ENCODE results near the gene LY6G6F. TPM values are rescaled to one million over a fixed set of nuclear protein-coding genes. Genes with fewer than 3 reads are reported as not detected.

The LY6G6F gene, protein sequence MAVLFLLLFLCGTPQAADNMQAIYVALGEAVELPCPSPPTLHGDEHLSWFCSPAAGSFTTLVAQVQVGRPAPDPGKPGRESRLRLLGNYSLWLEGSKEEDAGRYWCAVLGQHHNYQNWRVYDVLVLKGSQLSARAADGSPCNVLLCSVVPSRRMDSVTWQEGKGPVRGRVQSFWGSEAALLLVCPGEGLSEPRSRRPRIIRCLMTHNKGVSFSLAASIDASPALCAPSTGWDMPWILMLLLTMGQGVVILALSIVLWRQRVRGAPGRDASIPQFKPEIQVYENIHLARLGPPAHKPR
- not detected in 2 replicates for total RNA-seq

DNA sequence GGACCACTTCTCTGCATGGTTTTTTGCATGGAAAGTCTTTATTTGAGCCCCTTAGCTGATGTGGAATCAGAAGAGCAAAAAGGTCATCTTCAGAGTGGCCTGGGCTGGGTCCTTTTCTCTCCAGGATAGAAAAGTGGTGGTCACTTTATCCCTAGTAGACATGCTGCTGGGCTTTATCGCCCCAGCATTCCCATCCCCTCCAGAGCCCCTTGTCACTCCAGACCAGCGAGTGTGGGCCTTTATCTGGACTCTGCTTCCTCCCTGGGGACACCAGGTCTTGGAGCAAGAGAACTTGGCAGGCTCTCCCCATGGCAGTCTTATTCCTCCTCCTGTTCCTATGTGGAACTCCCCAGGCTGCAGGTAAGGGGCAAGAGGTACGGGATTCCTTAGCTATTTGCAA lies at the start of gene LY6G6F:
Gene LY6G6F, plus strand, starts transcription at position 268 of the 400 bp plus-strand sequence. Its CDS starts 41 bp downstream, at position 309.

DNA sequence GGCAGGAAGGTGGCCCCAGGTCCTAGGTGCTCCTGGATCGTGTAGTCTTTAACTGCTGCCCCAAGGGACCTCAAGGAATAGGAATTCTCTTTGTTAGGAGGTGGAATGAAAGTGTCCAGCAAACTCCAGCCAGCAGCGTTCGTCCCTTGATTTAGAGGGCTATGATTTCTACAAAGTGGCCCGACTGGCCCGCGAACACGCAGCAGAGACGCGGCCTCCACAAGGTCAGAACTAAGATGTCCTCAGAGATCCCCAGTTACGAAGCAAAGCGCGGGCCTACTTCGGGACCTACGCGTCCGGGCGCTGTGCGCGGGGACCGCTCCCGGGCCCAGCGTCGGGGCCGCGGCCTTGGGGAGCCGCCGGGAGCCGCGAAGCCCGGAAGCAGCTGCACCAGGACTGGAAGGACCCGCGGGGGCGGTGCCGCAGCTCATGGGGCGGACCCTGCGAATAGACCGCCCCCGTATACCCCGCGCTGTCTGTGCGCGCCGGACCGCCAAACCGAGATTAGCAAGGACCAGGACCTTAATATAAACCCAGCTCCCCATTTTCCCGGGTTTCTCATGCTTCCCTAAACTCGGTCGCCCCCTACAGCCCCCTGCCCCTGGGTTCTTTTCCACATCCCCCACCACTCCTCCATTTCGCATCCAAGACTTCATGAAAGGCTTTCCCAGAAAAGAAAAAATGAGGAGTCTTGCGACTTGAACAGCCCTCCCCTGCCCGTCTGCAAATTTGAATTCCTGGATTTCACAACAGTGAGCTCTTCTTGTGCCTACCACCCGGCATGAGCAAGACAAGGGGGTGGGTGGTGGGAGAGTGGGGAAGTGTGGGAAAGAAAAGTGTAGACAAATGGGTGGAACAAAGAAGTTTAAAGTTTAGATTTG lies 46.0 kb upstream of the LY6G6F start, which contains the start of gene C6orf47:
Gene C6orf47, minus strand, starts transcription at position 398 of the 881 bp plus-strand sequence. CDS start 831 bp downstream, outside the sequence.

DNA sequence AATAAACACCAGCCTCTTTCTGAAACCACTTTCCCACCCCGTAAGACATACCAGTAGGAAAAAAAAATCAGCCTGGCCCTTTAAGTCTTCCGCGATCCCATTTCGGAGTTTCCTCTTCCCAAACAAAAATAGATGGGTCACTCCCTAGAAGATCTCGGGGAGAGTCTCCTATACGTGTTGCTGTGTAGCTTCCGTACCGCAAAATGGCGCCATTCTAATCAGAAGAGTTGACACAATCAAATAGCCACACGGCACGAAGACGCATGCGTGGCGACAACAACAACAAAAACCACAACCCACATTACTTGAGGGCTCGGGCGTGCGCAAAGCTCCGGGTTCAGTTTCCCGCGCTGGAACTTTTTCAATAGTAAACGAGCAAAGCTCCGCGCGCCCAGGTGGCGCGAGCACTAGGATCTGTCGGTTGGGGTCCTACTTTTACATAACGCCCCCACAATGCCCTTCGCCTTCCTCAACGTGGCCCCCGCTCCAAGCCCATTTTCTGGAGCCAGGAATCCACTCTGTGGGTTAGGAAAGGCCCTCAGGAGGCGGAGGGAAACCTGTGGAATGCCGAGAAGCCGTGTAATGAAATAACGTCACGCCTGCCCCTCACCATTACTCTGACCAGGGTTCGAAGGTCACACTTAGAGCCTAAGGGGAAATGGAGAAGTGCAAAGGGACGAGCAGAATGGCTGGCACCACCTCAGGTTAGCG lies 41.7 kb upstream of the LY6G6F start, which contains the start of gene GPANK1:
Gene GPANK1, minus strand, starts transcription at position 208 of the 711 bp plus-strand sequence. CDS start 519 bp downstream, outside the sequence.

DNA sequence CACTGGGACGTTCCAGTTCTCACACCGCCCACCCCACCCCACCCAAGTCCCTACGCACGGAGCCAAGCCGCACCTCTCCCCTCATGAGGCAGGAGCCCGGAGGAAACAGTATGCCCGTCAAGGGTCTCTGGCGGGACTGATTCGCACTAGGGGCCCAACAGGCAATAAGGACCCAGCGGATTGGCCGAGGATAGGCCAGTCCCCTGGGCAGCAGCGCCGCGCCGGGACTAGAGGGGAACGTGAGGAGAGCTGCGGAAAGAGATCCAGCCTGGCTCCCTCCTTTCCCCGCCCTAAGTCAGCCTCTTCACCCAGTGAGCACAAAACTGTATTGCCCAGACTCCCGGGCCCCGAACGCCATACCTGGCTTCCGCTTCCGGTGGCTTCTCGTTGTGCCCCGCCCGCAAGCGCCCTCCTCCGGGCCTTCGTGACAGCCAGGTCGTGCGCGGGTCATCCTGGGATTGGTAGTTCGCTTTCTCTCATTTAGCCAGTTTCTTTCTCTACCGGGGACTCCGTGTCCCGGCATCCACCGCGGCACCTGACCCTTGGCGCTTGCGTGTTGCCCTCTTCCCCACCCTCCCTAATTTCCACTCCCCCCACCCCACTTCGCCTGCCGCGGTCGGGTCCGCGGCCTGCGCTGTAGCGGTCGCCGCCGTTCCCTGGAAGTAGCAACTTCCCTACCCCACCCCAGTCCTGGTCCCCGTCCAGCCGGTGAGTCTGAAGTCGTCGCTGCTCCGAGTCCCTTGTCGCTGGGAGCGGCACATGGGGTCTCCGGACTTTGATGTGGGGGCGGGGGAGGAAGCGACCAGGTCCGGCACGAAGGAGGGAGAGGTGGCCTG lies 40.9 kb upstream of the LY6G6F start, which contains the start of gene CSNK2B:
Gene CSNK2B, plus strand, starts transcription at position 580 of the 836 bp plus-strand sequence. CDS start 752 bp downstream, outside the sequence.

DNA sequence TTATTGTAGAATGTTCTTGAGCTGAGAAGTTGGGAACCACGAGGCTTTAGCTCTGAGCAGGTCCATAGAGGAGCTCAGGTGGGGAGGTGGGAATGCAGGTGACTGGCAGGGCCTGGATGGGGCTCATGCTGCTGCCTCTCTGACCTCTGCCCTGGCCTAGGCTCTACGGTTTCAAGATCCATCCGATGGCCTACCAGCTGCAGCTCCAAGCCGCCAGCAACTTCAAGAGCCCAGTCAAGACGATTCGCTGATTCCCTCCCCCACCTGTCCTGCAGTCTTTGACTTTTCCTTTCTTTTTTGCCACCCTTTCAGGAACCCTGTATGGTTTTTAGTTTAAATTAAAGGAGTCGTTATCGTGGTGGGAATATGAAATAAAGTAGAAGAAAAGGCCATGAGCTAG lies 37.0 kb upstream of the LY6G6F start, which contains the start of gene LY6G5B:
Gene LY6G5B, plus strand, starts transcription at position 301 of the 400 bp plus-strand sequence. CDS start 975 bp downstream, outside the sequence.

DNA sequence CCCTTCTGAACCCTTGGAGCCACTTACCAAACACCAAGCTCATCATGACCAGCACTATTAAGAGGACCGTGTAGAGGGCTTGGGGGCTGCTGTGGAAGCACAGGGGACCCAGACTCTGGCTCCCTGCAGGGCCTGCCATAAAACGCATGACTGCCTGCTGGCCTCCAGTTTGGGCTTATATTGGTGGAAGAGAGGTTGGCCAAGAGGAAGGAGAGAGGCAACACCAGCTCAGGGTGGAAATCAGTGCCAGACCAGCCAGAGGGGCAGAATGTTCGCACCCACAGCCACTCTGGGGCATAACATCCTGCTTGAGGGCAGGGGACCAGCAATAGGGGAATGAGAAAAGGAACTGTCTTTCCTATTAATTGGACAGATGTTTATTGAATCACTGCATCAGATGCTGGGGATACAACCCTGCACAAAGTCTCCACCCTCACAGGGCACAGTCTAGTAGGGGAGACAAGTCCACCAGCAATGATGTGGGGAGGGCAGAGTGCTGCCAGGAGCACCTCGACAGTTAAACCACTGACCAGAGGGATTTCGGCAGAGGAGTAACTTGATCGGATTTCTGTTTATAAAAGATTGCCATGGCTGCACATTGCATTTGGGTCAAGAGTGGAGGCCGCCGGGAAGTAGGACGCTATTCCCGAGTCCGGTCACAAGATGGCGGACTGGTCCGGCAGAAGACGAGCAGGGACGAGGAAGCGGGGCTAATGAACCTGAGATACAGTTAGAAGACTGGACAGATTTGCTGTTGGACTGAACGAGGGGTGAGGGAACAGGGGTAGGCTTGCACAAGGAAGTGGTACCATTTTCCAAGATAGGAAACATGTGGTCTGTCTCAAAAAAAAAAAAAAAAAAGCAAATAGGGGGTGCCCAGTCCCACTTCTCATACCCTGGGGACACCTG lies 26.2 kb upstream of the LY6G6F start, which contains the start of gene LY6G5C:
Gene LY6G5C, minus strand, starts transcription at position 842 of the 909 bp plus-strand sequence. Its CDS starts 694 bp downstream, at position 148.

DNA sequence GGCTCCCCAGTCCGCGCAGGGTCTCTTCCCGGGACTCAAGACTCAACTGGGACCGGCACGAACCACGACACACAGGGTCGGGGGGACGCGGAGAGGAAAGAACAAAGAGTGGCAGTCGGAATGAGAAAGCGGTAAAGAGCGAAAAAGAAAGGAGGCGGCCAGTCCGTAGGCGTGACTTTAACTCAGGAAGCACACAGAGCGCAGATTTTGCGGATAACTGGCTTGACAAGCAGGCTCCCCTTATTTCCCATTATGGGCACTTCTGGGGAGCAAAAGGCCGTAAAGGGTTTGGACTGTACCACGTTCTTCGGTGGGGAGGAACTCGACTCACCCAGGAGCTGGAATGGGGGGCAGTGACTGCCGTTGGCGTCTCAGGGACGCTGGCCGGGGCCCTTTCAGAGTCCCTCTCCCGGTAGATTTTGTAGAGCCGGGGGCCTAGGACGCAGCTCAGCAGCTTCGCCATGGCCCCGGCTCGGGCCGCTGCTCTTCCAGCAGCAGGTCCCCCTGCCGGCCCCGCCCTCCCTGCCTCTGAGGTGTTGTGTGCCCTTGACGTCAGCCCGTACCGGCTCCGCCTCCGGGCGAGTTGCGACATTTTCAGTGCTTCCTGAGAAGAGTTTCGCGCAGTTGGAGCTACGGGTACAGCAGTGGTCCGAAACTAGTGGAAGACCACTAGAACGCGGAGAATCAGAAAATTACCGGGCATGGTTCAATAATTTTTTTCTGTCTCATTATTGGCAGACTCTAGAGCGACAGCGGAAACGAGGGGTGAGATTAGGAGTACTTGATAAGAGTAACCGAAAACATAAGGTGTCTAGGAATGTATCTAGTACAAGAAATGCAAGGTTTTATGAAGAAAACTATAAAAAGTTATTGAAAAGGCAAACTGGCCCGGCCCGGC lies 3.6 kb upstream of the LY6G6F start, which contains the start of gene ABHD16A:
Gene ABHD16A, minus strand, starts transcription at position 506 of the 898 bp plus-strand sequence. Its CDS starts 43 bp downstream, at position 463.

DNA sequence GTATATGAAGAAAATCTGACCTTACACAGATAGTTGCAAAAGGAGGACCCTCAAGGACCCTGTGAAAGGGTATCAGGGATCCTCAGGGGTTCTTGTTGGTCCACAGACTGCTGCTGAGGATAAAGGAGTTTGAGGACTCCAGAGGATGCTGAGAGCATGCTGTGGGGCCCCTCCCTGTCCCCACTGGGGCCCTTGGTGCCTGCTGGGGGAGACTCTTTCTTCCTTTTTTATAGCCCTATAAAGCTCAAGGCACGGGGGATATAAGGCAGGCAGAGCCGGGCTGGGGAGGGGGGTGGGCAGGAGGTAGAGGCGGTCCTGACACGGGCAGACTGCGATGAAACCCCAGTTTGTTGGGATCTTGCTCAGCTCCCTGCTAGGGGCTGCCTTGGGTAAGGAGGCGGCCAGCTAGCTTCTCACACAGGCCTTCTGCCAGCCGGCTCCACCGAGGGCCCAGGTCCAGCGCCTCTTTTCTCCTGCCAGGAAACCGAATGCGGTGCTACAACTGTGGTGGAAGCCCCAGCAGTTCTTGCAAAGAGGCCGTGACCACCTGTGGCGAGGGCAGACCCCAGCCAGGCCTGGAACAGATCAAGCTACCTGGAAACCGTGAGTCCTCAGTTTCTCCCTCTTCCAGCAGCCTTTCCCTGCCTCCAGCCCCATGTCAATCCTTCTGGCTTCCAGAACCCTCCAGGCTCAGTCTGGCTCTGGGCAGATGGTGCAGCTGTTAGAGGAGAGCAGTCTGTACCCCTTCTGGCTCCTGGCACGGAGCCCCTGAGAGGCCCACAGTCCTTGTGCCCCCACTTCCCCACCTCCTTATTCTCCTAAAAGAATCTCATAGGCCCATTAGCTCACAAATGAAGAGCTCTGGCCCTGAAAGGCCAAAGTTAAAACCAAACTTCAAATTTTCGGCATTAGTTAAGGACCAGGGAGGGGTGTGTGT lies 8.6 kb downstream of the LY6G6F start, which contains the start of gene LY6G6D:
Gene LY6G6D, plus strand, starts transcription at position 327 of the 937 bp plus-strand sequence. Its CDS starts 8 bp downstream, at position 335.

DNA sequence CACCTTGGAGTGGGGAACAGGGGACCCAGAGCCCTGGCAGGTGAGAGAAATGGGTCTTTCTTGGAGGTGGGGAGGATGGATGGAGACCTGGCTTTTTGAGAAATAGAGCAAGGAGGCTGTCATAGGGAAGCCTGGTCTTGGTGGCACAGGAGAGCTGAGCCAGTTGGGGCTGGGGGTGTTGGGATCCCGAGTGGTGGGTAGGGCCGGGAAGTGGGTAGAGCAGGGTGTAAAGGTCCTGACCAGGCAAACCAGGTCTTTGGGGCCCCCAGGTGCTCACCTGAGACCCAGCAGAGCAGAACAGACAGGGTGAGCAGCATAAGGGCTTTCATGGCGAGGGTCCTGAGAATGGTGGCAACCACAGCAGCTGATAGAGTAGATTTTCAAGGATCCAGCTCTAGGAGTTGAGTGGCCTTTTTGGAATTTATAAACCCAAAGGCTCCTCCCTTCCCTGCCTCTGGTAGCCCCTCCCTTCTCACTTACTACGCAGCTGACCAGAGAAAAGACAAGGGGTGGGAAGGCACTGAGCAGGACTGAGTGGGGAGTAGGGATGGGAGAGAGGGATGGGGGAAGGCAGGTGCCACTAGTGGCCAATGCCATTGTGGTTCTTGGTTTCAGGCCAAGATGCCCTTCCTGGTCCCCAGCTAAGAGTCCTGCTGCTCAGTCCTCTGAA lies 14.8 kb downstream of the LY6G6F start, which contains the start of gene LY6G6C:
Gene LY6G6C, minus strand, starts transcription at position 396 of the 670 bp plus-strand sequence. Its CDS starts 67 bp downstream, at position 329.

DNA sequence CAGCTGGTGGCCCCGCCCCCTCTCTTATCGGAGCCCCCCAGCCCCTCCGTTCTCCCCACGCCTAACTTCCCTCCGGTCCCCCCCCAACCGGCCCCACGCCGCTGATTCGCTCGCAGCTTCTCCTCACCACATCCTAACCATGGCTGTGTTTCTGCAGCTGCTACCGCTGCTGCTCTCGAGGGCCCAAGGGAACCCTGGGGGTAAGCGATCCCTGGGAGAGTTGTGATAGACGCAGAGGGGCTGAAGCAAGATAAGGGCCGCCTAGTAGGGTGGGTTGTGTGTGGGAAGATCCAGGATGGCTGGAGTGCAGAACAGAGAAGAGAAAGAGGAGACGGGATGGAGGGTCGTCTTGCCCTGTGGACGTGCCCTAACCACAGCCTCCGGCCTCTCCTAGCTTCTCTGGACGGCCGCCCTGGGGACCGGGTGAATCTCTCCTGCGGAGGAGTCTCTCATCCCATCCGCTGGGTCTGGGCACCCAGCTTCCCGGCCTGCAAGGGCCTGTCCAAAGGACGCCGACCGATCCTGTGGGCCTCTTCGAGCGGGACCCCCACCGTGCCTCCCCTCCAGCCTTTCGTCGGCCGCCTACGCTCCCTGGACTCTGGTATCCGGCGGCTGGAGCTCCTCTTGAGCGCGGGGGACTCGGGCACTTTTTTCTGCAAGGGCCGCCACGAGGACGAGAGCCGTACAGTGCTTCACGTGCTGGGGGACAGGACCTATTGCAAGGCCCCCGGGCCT lies 16.7 kb downstream of the LY6G6F start, which contains the start of gene MPIG6B:
Gene MPIG6B, plus strand, starts transcription at position 129 of the 735 bp plus-strand sequence. Its CDS starts 11 bp downstream, at position 140.

DNA sequence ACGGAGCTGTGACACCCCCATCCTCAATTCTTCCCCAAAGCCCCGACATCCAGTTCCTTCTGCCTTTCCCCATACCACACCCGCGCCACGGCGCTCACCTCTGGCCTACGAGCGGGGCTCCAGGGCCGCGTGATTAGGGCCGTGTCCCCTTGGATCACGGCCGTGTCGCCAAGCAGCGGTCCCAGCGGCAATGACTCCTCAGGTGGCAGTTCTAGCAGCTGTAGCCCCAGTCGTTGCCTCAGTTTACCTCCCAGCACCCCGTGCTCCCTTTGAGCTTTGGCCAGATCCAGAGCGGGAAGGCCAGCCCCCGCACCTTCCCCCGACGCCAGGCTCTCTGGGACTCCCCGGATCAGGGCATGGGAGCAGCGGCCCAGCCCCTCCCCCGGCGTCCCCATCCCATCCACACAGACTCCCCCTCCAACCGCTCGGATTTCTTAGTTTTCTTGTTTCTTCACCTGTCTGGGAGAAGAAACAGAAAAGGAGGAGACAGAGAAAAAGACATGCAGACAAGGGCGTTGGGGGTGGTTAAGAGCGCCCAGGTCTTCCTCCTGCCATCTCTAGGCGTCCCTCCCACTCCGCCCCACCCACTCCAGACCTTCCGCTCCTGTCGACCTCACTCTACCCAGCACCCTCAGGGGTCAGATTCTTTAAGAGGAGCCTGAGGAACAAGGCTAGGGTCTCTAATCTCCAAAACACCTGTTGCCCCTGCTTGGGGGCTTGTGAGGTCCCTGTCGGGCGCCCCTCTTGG lies 22.3 kb downstream of the LY6G6F start, which contains the start of gene DDAH2:
Gene DDAH2, minus strand, starts transcription at position 533 of the 748 bp plus-strand sequence. Its CDS starts 138 bp downstream, at position 395.

DNA sequence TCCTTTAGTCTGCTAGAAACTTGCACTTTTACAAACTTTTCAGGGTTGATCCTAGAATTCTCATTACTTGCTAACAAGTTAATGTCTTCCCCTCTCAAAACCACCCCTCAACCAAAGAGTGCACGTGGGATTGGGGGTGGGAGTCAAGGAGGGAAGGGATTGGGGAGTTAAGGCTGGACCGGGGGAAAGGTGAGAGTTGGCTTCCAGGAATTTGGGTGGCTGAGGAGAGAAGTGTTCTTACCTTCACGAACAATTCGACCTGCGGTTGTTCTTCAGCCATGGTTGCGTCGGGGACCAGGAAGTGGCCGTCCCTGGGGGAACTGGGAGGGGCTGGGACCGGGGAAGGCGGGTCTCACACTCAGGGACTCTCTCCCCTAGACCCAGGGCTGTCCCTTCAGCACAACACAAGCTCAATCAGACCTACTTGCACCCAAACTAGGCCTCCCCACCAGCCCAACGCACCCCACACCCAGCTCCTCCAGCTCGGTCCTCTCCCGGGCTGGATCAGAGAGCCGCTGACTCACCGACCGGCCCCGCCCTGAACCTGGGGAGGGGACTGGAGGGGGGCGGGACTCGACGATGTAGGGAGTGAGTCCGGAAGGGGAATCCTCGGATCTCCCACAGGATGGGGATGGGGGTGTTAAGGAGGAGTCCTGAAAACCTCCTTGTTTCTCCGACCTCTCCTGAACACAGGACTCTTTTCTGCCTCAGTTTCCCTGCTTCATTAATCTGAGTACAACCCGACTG lies 29.5 kb downstream of the LY6G6F start, which contains the start of gene CLIC1:
Gene CLIC1, minus strand, starts transcription at position 510 of the 747 bp plus-strand sequence. Its CDS starts 230 bp downstream, at position 280.

DNA sequence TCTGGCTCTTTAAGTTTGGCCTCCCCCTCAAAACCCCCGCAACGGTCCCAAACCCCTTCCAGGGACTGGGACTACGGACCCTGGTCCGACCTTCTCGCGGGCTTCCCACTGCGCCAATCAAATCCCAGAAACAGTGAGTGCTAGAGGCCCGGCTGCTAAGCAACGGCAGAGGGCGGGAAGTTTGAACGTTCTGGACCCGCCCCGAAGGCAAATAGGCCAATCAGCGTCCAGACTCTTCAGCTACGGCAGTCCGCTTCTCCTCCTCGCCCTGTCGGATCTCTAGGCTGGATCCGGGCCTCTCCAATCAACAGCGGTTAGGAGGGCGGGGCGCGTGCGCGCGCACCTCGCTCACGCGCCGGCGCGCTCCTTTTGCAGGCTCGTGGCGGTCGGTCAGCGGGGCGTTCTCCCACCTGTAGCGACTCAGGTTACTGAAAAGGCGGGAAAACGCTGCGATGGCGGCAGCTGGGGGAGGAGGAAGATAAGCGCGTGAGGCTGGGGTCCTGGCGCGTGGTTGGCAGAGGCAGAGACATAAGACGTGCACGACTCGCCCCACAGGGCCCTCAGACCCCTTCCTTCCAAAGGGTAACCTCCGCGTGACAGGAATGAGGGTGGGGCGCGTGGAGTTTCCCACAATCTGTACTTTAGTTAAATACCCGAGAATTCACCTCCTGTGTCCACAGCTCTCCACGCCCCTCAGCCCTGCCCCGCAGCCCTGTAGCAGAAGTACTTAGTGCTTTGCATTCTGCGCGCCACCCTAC lies 33.2 kb downstream of the LY6G6F start, which contains the start of gene MSH5:
Gene MSH5, plus strand, starts transcription at position 367 of the 758 bp plus-strand sequence. CDS start 462 bp downstream, outside the sequence.

Data from uterine smooth muscle cell (primary cell).